HG03159 (cell line): Measurements from ENCODE around the gene PRAME.
"Not testable (repeated sequence)": the region's sequence is repeated elsewhere in the genome, so short reads cannot be mapped to it uniquely, and the experiment has no call there.

Experiments
- ATAC-seq: cut with Tn5 transposase; IDR thresholded peaks from one replicate; pipeline ENCODE4 v1.9.1; 2021; ENCODE audit warnings: mild to moderate bottlenecking, moderate library complexity; ENCODE audit not compliant: unreplicated experiment

The PRAME gene

GRCh38 chr22:22558972-22559603 is at the start of gene PRAME:
Gene PRAME (minus strand): TSS chr22:22559265. CDS start chr22:22556832, 2,433 bp downstream.
- ATAC-seq: no peak

GRCh38 chr22:22608022-22608421 is 49.0 kb upstream of the PRAME start:
- ATAC-seq: not testable (repeated sequence)

- ATAC-seq: no peak
Observed at GRCh38 chr22:22605074-22605404, 46.0 kb upstream of the PRAME start.

- no peak for ATAC-seq
Observed at GRCh38 chr22:22604326-22605073, 45.4 kb upstream of the PRAME start.

DNA sequence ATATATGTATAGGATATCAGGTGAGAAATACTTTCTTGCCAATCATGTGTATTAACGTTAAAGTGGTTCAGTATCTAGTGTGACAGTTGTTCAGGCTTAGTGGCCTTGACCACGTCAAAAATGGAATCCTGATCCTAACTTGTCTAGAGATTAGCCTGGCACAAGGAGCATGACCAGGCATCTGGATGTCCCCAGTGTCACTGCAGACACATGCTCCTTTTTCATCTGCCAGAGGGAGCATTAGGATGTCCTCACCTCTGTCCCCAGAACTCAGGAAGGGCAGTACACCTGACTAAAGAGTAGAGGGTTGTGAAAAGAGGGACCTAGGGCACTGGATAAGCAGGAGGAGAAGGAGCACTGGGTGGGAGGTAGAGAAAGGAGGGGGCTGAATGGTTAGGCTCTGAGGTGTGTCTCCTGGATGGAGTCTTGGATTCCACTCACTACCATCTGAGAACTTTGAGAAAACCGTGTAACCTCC is 44.4 kb upstream of the PRAME start:
- no peak for ATAC-seq

- no peak for ATAC-seq
Observed at GRCh38 chr22:22600531-22601261, 41.6 kb upstream of the PRAME start.

GRCh38 chr22:22599248-22599647 is 40.2 kb upstream of the PRAME start:
- ATAC-seq: no peak

- no peak for ATAC-seq
Observed at GRCh38 chr22:22598144-22598543, 39.1 kb upstream of the PRAME start.

DNA sequence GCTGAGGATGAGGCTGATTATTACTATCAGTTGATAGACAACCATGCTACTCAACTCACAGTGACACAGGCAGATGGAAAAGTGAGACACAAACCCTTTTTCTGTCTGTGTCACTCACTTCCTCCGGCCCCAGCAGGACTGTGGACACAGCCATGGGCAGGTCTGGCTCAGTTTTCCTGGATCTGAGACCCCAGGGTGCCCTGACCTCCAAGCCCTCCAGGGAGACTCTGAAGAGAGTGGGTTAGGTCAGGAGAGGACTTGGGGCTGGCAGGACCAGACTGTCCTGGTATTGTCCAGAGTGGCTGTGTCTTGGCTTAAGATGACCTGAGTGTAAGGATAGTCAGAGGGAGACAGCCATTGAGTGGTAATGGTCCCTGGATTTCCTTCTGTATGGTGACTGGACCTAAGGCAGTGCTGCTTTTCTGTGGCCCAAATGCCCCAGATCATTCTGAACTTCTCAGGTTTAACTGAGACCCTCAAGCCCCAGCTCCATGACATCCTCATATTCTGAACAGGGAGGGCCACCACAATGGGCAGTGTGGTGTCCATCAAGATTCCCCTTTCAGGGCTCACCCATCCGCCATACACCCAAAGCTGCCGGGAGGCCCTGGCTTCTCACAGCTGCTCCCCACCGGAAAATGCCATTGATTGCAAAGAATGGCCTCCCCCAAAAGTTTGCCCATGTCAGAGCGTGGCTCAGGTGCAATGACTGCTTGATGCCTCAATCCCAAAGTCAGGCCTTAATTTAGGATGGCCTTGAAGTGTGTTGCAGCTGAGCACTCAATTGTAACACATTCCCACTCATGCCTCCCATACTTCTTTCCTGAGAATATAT is 36.2 kb upstream of the PRAME start:
- no peak for ATAC-seq

- no peak for ATAC-seq
Observed at GRCh38 chr22:22593964-22594656, 35.0 kb upstream of the PRAME start.

DNA sequence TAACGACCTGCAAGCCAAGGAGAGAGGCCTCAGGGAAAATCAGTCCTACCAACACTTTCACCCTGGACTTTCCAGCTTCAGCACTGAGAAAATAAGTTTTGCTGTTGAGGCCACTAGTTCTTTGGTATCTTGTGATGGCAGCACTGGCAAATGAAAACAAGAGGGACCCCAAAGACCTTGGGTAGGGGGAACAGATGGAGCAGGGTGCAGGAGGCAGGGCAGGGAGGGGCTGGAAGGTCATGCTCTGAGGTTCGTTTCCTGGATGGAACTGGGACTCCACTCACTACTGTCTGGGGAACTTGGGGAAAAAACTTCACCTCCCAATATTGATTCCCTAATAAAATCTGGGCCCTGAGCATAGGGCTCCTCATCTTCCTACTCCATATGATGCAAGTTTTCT is 34.2 kb upstream of the PRAME start:
- ATAC-seq: no peak

GRCh38 chr22:22591348-22592299 is 32.6 kb upstream of the PRAME start:
- ATAC-seq: no peak

DNA sequence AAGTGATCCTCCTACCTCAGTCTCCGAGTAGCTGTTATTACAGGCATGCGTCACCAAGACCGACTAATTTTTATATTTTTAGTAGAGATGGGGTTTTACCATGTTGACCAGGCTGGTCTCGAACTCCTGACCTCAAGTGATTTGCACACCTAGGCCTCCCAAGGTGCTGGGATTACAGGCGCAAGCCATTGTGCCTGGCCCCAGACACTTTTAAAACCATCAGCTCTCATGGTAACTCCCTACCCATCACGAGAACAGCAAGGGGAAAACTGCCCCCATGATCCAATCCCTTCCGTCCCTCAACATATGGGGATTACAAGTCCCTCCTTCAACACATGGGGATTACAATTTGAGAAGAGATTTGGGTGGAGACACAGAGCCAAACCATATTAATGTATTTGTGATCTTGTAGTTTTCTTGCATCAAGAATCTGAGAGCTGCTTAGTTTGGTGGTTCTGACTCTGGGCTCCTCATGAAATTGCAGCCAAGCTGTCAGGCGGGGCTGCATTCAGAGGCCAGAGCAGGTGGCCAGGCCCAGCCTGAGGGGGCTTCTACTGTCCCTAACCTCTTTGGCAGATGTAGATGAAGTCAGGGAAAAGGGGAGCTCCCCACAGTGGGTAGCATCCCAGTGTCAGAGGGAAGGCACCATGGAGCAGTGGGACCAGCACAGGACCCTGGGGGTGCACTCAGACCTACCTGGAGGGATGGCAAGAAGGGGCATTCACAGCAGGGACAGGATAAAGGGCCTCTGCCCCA is 31.2 kb upstream of the PRAME start:
- ATAC-seq: no peak

DNA sequence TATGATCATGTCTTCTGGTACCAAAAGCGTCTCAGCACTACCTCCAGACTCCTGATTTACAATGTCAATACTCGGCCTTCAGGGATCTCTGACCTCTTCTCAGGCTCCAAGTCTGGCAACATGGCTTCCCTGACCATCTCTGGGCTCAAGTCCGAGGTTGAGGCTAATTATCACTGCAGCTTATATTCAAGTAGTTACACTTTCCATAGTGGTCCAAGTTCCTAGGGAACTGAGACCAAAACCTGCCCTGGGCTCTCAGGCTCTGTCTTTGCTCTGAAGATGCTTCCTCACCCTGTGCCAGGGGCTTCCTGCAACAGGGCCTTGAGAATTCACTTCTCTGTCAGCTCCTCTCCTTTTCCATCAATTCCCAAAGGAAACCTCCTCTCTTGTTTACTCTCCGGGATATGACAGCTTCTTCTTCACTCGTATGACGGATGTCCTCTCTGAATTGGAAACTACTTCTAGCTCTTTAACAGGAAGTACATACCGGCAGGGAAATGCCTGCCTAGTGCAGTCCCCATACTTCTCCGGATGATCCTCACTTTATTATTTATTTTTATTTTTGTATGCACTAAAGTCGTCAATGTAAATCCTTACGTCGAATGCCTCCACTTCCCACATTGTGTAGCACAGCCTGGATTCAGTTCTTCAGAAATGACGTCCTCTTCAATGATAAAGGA is 29.6 kb upstream of the PRAME start:
- ATAC-seq: no peak

DNA sequence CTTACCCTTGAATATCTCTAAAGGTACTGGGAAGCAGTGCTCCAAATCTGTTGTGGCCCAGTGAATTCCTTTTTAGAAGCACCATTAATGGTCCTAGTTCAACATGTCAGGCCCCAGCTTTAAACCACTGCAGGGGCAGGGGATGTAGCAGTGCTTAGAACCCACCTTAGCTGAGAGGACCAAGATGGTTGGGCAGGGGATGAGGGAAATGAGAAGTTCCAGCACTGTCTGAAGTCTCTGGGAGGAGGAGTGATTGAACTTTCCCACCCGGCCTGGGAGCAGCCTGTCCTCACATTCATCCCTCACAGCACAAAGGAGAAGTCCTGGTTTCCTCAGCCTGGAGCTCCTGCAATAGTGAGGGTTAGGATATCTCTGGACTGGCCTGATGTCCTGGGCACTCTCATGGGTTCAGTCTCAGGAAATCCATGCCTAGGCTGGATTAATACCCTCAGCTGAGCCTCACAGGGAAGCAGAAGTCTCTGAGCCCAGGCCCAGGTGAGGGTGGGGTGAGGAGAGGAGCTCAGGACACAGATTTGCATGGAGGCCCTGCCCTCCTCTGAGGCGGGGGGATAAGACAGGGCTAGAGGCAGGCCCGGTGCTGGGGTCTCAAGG is 28.6 kb upstream of the PRAME start:
- no peak for ATAC-seq

DNA sequence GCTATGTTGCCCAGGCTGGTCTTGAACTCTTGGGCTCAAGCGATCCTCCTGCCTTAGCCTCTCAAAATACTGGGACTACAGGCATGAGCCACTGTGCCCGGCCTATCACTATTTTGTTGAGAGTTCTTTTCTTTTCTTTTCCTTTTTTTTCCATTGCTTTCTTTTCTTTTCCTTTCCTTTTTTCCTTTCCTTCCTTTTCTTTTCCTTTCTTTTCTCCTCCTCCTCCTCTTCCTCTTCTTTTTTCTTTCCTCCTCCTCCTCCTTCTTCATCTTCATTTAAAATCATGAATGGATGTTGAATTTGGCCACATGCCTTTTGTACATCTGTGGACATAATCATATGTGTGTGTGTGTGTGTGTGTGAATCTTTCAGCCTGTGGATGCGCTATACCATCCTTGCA is 25.7 kb upstream of the PRAME start:
- no peak for ATAC-seq

- ATAC-seq: no peak
Observed at GRCh38 chr22:22583030-22583429, 24.0 kb upstream of the PRAME start.

GRCh38 chr22:22581524-22581923 is 22.5 kb upstream of the PRAME start:
- ATAC-seq: not testable (repeated sequence)
